ENCODE data around the gene CRAMP1.
A peak's percentile ranks its signal among the peaks of the same experiment; 100 is the strongest.

The CRAMP1 gene

DNA sequence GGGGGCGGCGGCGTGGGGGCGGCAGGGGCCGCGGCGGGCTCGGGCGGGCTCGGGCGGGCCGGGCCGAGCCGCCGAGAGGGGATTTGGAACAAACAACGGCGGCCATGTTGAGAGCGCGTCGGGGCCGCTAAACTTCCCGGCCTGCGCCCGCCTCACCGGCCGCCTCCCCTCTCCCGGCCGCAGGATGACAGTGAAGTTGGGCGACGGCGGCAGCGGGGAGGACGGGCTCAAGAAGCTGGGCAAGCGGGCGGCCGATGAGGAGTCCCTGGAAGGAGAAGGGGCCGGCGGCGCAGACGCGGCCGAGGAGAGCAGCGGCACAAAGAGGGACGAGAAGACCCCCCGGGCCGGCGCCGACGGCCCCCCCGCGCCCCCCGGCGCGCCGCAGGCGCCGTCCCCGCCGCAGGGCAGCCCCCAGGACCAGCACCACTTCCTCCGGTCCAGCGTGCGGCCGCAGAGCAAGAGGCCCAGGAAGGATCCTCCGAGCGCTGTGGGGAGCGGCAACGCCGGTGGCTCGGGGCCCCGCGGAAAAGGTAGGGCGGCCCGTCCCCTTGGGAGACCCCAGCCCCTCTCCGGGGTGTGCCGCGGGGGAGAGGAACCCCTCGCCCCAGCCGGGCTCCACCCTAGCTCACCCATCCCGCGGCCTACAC lies 2.4 kb downstream of the CRAMP1 start:
- 3% methylated on average over 47 of the region's 80 CpGs for WGBS
- H2BK5ac ChIP-seq (ENCODE audit: low read depth, low read length, poor library complexity, severe bottlenecking): no peak overlapping the region
- H3K27me3 ChIP-seq (ENCODE audit: control insufficient read depth in 1 of 2, insufficient read depth in 1 of 2, low read length in 2 of 2): no peaks in the 10 kb centered on the region
- no peaks in the 10 kb centered on the region for H3K9me3 ChIP-seq (ENCODE audit: control insufficient read depth, low read length)
- no peak overlapping the region for H2AK5ac ChIP-seq (ENCODE audit: low read length, severe bottlenecking)
- H3K4ac ChIP-seq (ENCODE audit: low read depth in 1 of 2, low read length in 2 of 2): peak overlapping the region in 1 of 2 experiments; percentile 80
- H2BK12ac ChIP-seq (ENCODE audit: low read length in 2 of 2): no peak overlapping the region
- H4K91ac ChIP-seq (ENCODE audit: low read length): peak overlapping the region; percentile 34
- peak overlapping the region; percentile 46 for H2AFZ ChIP-seq (ENCODE audit: low read depth, low read length)
- H3K4me3 ChIP-seq (ENCODE audit: insufficient read depth in 1 of 2, low read depth in 1 of 2, low read length in 2 of 2): peak overlapping the region; percentile 83 to 84
- H3K79me1 ChIP-seq (replicated peaks; ENCODE audit: low read length, poor library complexity, severe bottlenecking): peaks cover 30% of the 10 kb centered on the region
- H2BK120ac ChIP-seq (ENCODE audit: low read depth, low read length): peak overlapping the region; percentile 94
- H2BK15ac ChIP-seq (ENCODE audit: low read depth, poor library complexity, severe bottlenecking): peak overlapping the region; percentile 15
- peak overlapping the region; percentile 79 for H3K4me2 ChIP-seq (ENCODE audit: low read length, poor library complexity, severe bottlenecking)
- H3K23ac ChIP-seq (ENCODE audit: low read length in 2 of 2): peak overlapping the region in 1 of 2 experiments; percentile 14
- H3K18ac ChIP-seq (ENCODE audit: low read depth in 1 of 2, low read length in 2 of 2): peak overlapping the region; percentile 61 to 96
- peak overlapping the region in 1 of 2 experiments; percentile 49 for H3K14ac ChIP-seq (ENCODE audit: low read length in 2 of 2)
- peaks cover 10 to 22% of the 10 kb centered on the region in 2 experiments for H3K36me3 ChIP-seq (ENCODE audit: control insufficient read depth in 1 of 2, insufficient read depth in 2 of 2, low read depth in 1 of 2, low read length in 2 of 2)
- peak overlapping the region; percentile 93 for H3K9ac ChIP-seq (ENCODE audit: low read length)
- H3K4me1 ChIP-seq (ENCODE audit: control insufficient read depth, insufficient read depth, low read depth, low read length): peaks cover 14% of the 10 kb centered on the region
- peak; percentile 62 for DNase-seq
- H4K8ac ChIP-seq (ENCODE audit: low read length): peak overlapping the region; percentile 52
- no peak overlapping the region for H3K27ac ChIP-seq (ENCODE audit: low read length, poor library complexity, severe bottlenecking)

DNA sequence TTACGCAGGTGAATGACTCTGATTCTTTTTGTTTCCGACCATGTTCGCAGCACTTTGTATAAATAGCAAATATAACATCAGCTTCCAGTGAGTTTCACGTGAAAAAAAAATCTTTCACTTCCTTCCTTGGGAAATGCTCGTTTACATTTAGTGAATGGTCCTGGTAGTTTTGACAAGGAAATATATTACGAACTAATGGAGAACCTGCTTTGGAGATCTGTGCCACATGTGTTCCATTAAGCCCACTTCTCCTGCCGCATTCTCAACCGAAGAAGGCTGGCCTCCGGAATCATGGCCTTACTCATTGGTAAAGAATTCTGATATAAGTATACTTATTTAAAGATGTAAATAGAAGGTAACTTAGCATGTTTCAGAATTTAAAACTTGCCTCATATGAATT lies 3.6 kb downstream of the CRAMP1 start:
- no peak overlapping the region for H3K18ac ChIP-seq (ENCODE audit: low read depth in 1 of 2, low read length in 2 of 2)
- H2BK15ac ChIP-seq (ENCODE audit: low read depth, poor library complexity, severe bottlenecking): no peak overlapping the region
- H4K91ac ChIP-seq (ENCODE audit: low read length): no peak overlapping the region
- no peak overlapping the region for H3K14ac ChIP-seq (ENCODE audit: low read length in 2 of 2)
- H3K36me3 ChIP-seq (ENCODE audit: control insufficient read depth in 1 of 2, insufficient read depth in 2 of 2, low read depth in 1 of 2, low read length in 2 of 2): peaks cover 22 to 34% of the 10 kb centered on the region in 2 experiments
- no peak overlapping the region for H3K27ac ChIP-seq (ENCODE audit: low read length, poor library complexity, severe bottlenecking)
- DNase-seq: peak; percentile 12
- peak overlapping the region in 1 of 2 experiments; percentile 83 for H3K4me3 ChIP-seq (ENCODE audit: insufficient read depth in 1 of 2, low read depth in 1 of 2, low read length in 2 of 2)
- no peak overlapping the region for H2AFZ ChIP-seq (ENCODE audit: low read depth, low read length)
- no peak overlapping the region for H2AK5ac ChIP-seq (ENCODE audit: low read length, severe bottlenecking)
- no peaks in the 10 kb centered on the region for H3K9me3 ChIP-seq (ENCODE audit: control insufficient read depth, low read length)
- no peak overlapping the region for H4K8ac ChIP-seq (ENCODE audit: low read length)
- 71% methylated on average over 6 of the region's 9 CpGs for WGBS
- H2BK120ac ChIP-seq (ENCODE audit: low read depth, low read length): no peak overlapping the region
- H2BK5ac ChIP-seq (ENCODE audit: low read depth, low read length, poor library complexity, severe bottlenecking): no peak overlapping the region
- H2BK12ac ChIP-seq (ENCODE audit: low read length in 2 of 2): no peak overlapping the region
- H3K23ac ChIP-seq (ENCODE audit: low read length in 2 of 2): no peak overlapping the region
- peak overlapping the region; percentile 72 for H3K4me2 ChIP-seq (ENCODE audit: low read length, poor library complexity, severe bottlenecking)
- no peaks in the 10 kb centered on the region for H3K27me3 ChIP-seq (ENCODE audit: control insufficient read depth in 1 of 2, insufficient read depth in 1 of 2, low read length in 2 of 2)
- H3K4ac ChIP-seq (ENCODE audit: low read depth in 1 of 2, low read length in 2 of 2): no peak overlapping the region
- H3K9ac ChIP-seq (ENCODE audit: low read length): peak overlapping the region; percentile 93
- H3K79me1 ChIP-seq (replicated peaks; ENCODE audit: low read length, poor library complexity, severe bottlenecking): peaks cover 34% of the 10 kb centered on the region
- H3K4me1 ChIP-seq (ENCODE audit: control insufficient read depth, insufficient read depth, low read depth, low read length): peaks cover 13% of the 10 kb centered on the region

DNA sequence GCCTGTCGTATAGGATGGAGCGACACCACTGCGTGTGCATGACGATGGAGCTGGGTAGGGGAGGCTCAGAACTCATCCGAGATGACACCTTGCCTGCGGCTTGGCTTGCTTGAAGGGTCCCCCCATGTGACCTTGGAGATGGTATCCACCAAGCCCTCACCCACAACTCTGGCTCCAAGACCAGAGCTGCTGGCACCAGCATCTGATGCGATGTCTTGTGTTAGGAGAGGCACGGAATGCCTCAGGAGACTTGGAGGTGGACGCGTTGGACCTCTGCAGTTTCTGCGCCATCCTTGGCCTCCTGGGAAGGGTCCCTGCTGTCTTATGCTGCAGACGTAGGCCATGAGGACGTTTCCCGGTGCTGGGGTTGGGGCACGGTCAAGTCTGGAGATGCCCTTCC lies 7.8 kb downstream of the CRAMP1 start:
- Histone ChIP-seq H3K36me3 (ENCODE audit: control insufficient read depth in 1 of 2, insufficient read depth in 2 of 2, low read depth in 1 of 2, low read length in 2 of 2) (peaks cover 44 to 49% of the 10 kb centered on the region in 2 experiments), H4K8ac (ENCODE audit: low read length) (no peak overlapping the region), H2BK15ac (ENCODE audit: low read depth, poor library complexity, severe bottlenecking) (no peak overlapping the region), H2BK120ac (ENCODE audit: low read depth, low read length) (no peak overlapping the region), H4K91ac (ENCODE audit: low read length) (no peak overlapping the region), H3K14ac (ENCODE audit: low read length in 2 of 2) (no peak overlapping the region), H3K18ac (ENCODE audit: low read depth in 1 of 2, low read length in 2 of 2) (no peak overlapping the region), H3K4me3 (ENCODE audit: insufficient read depth in 1 of 2, low read depth in 1 of 2, low read length in 2 of 2) (no peak overlapping the region), H2AFZ (ENCODE audit: low read depth, low read length) (no peak overlapping the region), H3K4me1 (ENCODE audit: control insufficient read depth, insufficient read depth, low read depth, low read length) (peaks cover 3% of the 10 kb centered on the region), H3K9me3 (ENCODE audit: control insufficient read depth, low read length) (no peaks in the 10 kb centered on the region), H2BK12ac (ENCODE audit: low read length in 2 of 2) (no peak overlapping the region), H3K4me2 (ENCODE audit: low read length, poor library complexity, severe bottlenecking) (no peak overlapping the region), H3K23ac (ENCODE audit: low read length in 2 of 2) (no peak overlapping the region), H3K79me1 (replicated peaks; ENCODE audit: low read length, poor library complexity, severe bottlenecking) (peaks cover 46% of the 10 kb centered on the region), H3K4ac (ENCODE audit: low read depth in 1 of 2, low read length in 2 of 2) (no peak overlapping the region), H2BK5ac (ENCODE audit: low read depth, low read length, poor library complexity, severe bottlenecking) (no peak overlapping the region), H3K9ac (ENCODE audit: low read length) (no peak overlapping the region), H2AK5ac (ENCODE audit: low read length, severe bottlenecking) (no peak overlapping the region), H3K27ac (ENCODE audit: low read length, poor library complexity, severe bottlenecking) (no peak overlapping the region), H3K27me3 (ENCODE audit: control insufficient read depth in 1 of 2, insufficient read depth in 1 of 2, low read length in 2 of 2) (no peaks in the 10 kb centered on the region)
- WGBS: 96% methylated on average over 15 of the region's 15 CpGs
- no peak for DNase-seq

DNA sequence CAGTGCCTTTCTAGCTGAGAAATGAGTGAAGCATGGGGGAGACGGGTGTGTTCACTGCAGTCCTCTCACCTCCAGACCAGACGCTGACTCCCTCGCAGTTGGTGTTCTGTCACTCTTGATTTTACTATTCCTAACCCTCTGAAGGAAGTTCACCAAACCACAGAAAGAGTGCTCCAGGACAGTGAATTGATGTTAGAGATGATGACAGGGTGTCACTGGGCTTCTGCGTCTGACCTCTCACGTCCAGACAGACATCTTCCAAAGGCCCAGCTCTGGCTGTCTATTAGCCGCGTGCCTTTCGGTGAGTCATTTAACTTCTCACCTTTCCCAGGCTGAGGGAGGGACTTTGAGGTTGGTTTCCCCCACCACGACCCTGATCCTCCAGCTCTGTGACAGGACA lies 8.2 kb downstream of the CRAMP1 start:
- Histone ChIP-seq H3K4ac (ENCODE audit: low read depth in 1 of 2, low read length in 2 of 2) (no peak overlapping the region), H3K79me1 (replicated peaks; ENCODE audit: low read length, poor library complexity, severe bottlenecking) (peaks cover 46% of the 10 kb centered on the region), H3K4me1 (ENCODE audit: control insufficient read depth, insufficient read depth, low read depth, low read length) (peaks cover 3% of the 10 kb centered on the region), H3K23ac (ENCODE audit: low read length in 2 of 2) (no peak overlapping the region), H4K8ac (ENCODE audit: low read length) (no peak overlapping the region), H3K27ac (ENCODE audit: low read length, poor library complexity, severe bottlenecking) (no peak overlapping the region), H4K91ac (ENCODE audit: low read length) (no peak overlapping the region), H2BK120ac (ENCODE audit: low read depth, low read length) (no peak overlapping the region), H3K4me2 (ENCODE audit: low read length, poor library complexity, severe bottlenecking) (no peak overlapping the region), H2BK5ac (ENCODE audit: low read depth, low read length, poor library complexity, severe bottlenecking) (no peak overlapping the region), H3K4me3 (ENCODE audit: insufficient read depth in 1 of 2, low read depth in 1 of 2, low read length in 2 of 2) (no peak overlapping the region), H3K18ac (ENCODE audit: low read depth in 1 of 2, low read length in 2 of 2) (no peak overlapping the region), H3K27me3 (ENCODE audit: control insufficient read depth in 1 of 2, insufficient read depth in 1 of 2, low read length in 2 of 2) (no peaks in the 10 kb centered on the region), H3K14ac (ENCODE audit: low read length in 2 of 2) (no peak overlapping the region), H3K36me3 (ENCODE audit: control insufficient read depth in 1 of 2, insufficient read depth in 2 of 2, low read depth in 1 of 2, low read length in 2 of 2) (peaks cover 44 to 49% of the 10 kb centered on the region in 2 experiments), H3K9me3 (ENCODE audit: control insufficient read depth, low read length) (no peaks in the 10 kb centered on the region), H2BK15ac (ENCODE audit: low read depth, poor library complexity, severe bottlenecking) (no peak overlapping the region), H2BK12ac (ENCODE audit: low read length in 2 of 2) (no peak overlapping the region), H2AK5ac (ENCODE audit: low read length, severe bottlenecking) (no peak overlapping the region), H2AFZ (ENCODE audit: low read depth, low read length) (no peak overlapping the region), H3K9ac (ENCODE audit: low read length) (no peak overlapping the region)
- no peak for DNase-seq
- 97% methylated on average over 7 of the region's 9 CpGs for WGBS
